ENCODE results near the gene KRTAP2-2.
"Not testable (repeated sequence)": the region's sequence is repeated elsewhere in the genome, so short reads cannot be mapped to it uniquely, and the experiment has no call there.

The KRTAP2-2 gene

GRCh38 chr17:41042953-41043352 is 12.1 kb downstream of the KRTAP2-2 start:
- no peak overlapping the region for H3K4me2 ChIP-seq (ENCODE audit: low read length)
- H3K9ac ChIP-seq, result no peak overlapping the region
- H3K79me2 ChIP-seq, result no peaks in the 10 kb centered on the region
- H3K36me3 ChIP-seq (ENCODE audit: control insufficient read depth, insufficient read depth, low read length), result no peaks in the 10 kb centered on the region
- H3K9me3 ChIP-seq (ENCODE audit: control insufficient read depth, low read length), result no peaks in the 10 kb centered on the region
- no peaks in the 10 kb centered on the region for H3K27me3 ChIP-seq (ENCODE audit: control insufficient read depth, insufficient read depth, low read length)
- TF ChIP-seq CTCF (IDR thresholded peaks at IDR 0.05), result no peak
- no peak overlapping the region for H3K4me3 ChIP-seq (ENCODE audit: low read depth, low read length)
- H3K4me1 ChIP-seq, result no peaks in the 10 kb centered on the region
- H2AFZ ChIP-seq, result no peak overlapping the region
- H3K27ac ChIP-seq, result no peak overlapping the region

GRCh38 chr17:41040783-41041571 is 14.1 kb downstream of the KRTAP2-2 start, which contains the start of gene KRTAP1-1:
Gene KRTAP1-1 (minus strand): TSS chr17:41041450. CDS start chr17:41041397, 53 bp downstream.
- H3K27ac ChIP-seq; H3K79me2 ChIP-seq; H3K27me3 ChIP-seq (ENCODE audit: control insufficient read depth, insufficient read depth, low read length); H2AFZ ChIP-seq; H3K4me1 ChIP-seq; H3K9me3 ChIP-seq (ENCODE audit: control insufficient read depth, low read length); H3K9ac ChIP-seq; H3K36me3 ChIP-seq (ENCODE audit: control insufficient read depth, insufficient read depth, low read length); H3K4me3 ChIP-seq (ENCODE audit: low read depth, low read length); H3K4me2 ChIP-seq (ENCODE audit: low read length): not testable (repeated sequence)

GRCh38 chr17:41037853-41038350 is 17.1 kb downstream of the KRTAP2-2 start:
- no peak overlapping the region for H3K27ac ChIP-seq
- no peaks in the 10 kb centered on the region for H3K79me2 ChIP-seq
- no peak overlapping the region for H3K9ac ChIP-seq
- TF ChIP-seq CTCF (IDR thresholded peaks at IDR 0.05), result no peak
- no peaks in the 10 kb centered on the region for H3K9me3 ChIP-seq (ENCODE audit: control insufficient read depth, low read length)
- no peaks in the 10 kb centered on the region for H3K27me3 ChIP-seq (ENCODE audit: control insufficient read depth, insufficient read depth, low read length)
- H2AFZ ChIP-seq, result no peak overlapping the region
- H3K4me2 ChIP-seq (ENCODE audit: low read length), result no peak overlapping the region
- no peaks in the 10 kb centered on the region for H3K36me3 ChIP-seq (ENCODE audit: control insufficient read depth, insufficient read depth, low read length)
- H3K4me3 ChIP-seq (ENCODE audit: low read depth, low read length), result no peak overlapping the region
- H3K4me1 ChIP-seq, result no peaks in the 10 kb centered on the region

- H3K4me2 ChIP-seq (ENCODE audit: low read length); H3K79me2 ChIP-seq; H3K9ac ChIP-seq; H3K36me3 ChIP-seq (ENCODE audit: control insufficient read depth, insufficient read depth, low read length); H3K9me3 ChIP-seq (ENCODE audit: control insufficient read depth, low read length); H3K4me3 ChIP-seq (ENCODE audit: low read depth, low read length); H3K27me3 ChIP-seq (ENCODE audit: control insufficient read depth, insufficient read depth, low read length); H3K4me1 ChIP-seq; H3K27ac ChIP-seq; H2AFZ ChIP-seq: not testable (repeated sequence)
Observed at GRCh38 chr17:41034346-41034935, 20.6 kb downstream of the KRTAP2-2 start, which contains the start of gene KRTAP1-3. Gene KRTAP1-3 (minus strand): TSS chr17:41034874. CDS start chr17:41034821, 53 bp downstream.

GRCh38 chr17:41029633-41030245 is 25.3 kb downstream of the KRTAP2-2 start, which contains the start of gene KRTAP1-4:
Gene KRTAP1-4 (minus strand): TSS chr17:41030195. CDS start chr17:41030078, 117 bp downstream.
- Histone ChIP-seq H2AFZ (no peak within 1 kb of the TSS), H3K27ac (no peak within 1 kb of the TSS), H3K4me2 (ENCODE audit: low read length) (no peak within 1 kb of the TSS), H3K9me3 (ENCODE audit: control insufficient read depth, low read length) (no peaks in the 10 kb centered on the region), H3K36me3 (ENCODE audit: control insufficient read depth, insufficient read depth, low read length) (no peaks in the 10 kb centered on the region), H3K4me1 (no peaks in the 10 kb centered on the region), H3K9ac (no peak within 1 kb of the TSS), H3K4me3 (ENCODE audit: low read depth, low read length) (no peak within 1 kb of the TSS), H3K27me3 (ENCODE audit: control insufficient read depth, insufficient read depth, low read length) (no peaks in the 10 kb centered on the region), H3K79me2 (no peaks in the 10 kb centered on the region)
- no peak for TF ChIP-seq CTCF (IDR thresholded peaks at IDR 0.05)
